ENCODE data around the gene OXGR1.
"Not testable (repeated sequence)": the region's sequence is repeated elsewhere in the genome, so short reads cannot be mapped to it uniquely, and the experiment has no call there.

Gene OXGR1

DNA sequence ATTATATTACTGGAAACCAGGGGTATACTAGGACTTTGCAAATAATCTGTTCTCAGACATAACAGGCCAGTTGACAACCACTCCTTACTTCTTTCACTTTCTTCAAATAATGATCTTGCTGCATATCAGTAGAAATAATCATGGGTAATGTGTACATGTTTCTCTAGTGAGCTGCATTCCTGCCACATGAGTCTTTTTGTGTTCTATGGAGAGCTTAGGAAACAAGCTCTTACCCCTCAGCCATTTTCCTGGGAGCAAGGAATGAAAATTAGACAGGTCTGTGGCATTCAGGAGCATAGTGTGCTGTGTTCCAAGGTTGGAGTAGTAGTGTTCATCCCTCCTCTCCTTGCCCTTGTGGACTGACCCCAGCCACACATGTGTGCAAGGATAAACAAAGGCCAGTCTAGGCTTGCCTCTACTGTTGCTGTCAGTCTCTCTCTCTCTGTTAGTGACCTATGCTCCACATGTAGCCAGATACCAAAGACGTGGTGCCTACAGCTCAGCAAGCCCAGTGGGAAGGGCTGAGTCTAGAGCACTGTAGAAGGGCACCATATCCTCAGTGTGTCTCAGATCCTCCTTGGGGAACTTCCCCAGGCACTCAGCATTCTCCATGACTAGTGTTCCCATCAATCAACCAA lies 11.5 kb upstream of the OXGR1 start:
- DNase-seq (ENCODE audit: low spot score) = no peak

- no peak for DNase-seq (ENCODE audit: low spot score)
Measured at GRCh38 chr13:97004886-97005285, 10.6 kb upstream of the OXGR1 start.

GRCh38 chr13:97004096-97004876 lies 10.0 kb upstream of the OXGR1 start:
- no peak for DNase-seq (ENCODE audit: low spot score)

DNA sequence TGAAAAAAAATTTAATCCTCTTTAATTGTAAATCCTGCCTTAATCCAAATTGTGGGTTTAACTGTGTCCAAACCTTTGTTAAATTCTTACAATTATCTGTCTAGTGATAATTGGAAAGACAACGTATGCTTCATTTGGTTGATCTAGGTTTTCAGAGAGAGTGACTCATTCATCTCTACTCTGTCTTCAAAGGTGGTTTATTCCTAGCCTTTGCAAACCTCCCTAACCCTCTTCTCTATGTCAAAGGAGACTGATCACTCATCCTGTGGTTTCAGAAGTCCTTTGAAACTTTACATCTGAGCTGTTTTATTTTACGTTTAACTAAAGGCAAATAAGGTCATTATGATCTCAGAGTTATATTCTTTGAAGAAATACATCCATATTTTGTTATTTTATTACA lies 8.8 kb upstream of the OXGR1 start:
- DNase-seq (ENCODE audit: low spot score) = no peak

DNA sequence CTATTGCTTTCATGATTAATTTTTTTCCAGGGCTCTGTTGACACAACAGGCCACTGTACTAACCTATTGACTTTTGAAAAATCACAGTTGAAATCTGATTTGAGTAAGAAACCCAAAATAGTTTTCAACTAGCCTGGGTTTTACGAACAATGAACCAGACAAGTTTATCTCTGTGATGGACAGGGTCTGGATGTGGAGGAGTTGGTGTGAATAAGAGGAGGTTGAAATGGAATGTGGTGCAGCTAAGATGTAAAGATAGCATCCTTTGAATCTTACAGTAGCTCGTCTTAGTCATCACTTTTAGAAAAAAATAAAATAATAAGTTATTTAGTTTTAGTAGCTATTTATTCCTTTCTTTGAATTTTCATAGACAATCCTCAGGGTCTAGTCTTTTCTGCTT lies 8.3 kb upstream of the OXGR1 start:
- DNase-seq (ENCODE audit: low spot score) = no peak

- peak; percentile 33 for DNase-seq (ENCODE audit: low spot score)
Measured at GRCh38 chr13:97001636-97002035, 7.4 kb upstream of the OXGR1 start.

DNA sequence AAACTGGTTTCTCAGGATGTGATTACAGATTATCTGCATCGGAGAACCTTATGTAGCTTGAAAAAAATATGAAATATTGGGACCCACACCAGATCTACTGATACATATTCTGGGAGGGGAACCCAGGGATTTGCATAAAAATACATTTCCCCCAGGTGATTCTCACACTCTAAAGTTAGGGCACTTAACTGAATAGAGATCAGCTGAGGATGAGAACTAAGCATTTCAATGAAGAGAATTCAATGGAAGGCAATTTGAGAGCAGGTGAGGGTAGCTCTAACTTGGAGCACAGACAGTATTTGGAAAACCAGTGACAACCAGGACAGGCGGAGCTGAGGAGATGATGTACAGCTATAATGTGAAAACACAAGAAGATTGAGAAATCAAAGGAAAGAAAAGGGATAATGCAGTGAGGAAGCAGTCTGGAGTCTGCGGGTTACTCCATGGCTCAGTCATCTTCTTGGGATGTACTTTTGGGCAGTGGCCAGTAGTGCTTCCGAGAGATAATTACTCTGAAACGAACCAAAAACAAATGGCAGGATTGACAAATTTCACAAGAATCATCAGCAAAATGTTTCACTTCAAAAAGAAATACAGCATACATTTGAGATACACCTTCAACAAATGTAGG lies 6.1 kb upstream of the OXGR1 start:
- DNase-seq (ENCODE audit: low spot score) = no peak

DNA sequence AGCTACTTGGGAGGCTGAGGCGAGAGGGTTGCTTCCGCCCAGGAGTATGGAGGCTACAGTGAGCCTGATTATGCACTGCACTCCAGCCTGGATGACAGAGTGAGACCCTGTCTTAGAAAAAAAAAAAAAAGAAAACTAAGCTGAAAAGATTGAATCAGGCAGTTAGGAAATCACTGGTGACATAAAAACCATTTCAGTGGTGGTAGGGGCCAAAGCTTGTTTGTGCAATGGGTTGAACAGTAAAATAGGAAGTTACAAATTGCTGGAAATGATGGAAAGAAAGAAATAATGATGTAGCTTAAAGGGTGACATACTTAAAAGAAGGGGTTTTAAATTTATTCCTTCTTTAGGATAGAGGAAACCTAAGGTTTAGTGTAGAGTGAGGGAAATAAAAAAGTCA lies 4.8 kb upstream of the OXGR1 start:
- DNase-seq (ENCODE audit: low spot score) = no peak

- DNase-seq (ENCODE audit: low spot score) = no peak
Measured at GRCh38 chr13:96998051-96998450, 3.8 kb upstream of the OXGR1 start.

DNA sequence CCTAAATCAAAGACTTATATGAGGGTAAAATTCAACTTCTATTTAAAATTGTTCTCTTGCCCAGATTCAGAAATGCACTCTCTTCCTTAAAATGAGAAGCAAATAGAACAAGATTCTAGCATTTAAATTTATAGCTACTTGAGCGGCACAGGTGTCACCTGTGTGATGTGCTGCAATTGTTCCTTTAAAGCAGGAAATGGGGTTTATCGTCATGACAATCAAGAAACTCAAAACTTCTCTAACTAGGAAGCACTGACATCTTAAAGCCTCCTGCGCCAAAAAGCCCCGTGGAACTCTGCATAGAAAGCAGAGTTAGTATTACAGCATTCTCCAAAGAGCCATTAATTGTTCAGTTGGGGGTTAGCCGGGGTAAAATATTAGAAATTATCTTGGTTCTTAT lies 2.6 kb upstream of the OXGR1 start:
- DNase-seq (ENCODE audit: low spot score) = no peak

DNA sequence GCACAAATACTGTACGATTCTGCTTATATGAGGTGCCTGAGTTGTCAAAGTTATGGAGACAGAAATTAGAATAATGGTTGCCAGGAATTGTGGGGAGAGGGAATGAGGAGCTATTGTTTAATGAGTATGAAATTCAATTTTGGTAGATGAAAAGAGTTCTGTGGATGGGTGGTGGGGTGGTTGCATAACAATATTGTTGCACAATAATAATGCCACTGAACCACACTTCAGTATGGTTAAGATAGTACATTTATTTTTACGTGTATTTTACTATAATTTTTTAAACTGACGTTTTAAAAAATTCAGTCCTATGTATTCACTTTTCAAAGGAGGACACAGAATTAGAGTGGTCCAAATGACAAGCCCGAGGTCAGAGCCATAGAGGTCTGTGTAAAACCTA lies 1.8 kb upstream of the OXGR1 start:
- no peak for DNase-seq (ENCODE audit: low spot score)

DNA sequence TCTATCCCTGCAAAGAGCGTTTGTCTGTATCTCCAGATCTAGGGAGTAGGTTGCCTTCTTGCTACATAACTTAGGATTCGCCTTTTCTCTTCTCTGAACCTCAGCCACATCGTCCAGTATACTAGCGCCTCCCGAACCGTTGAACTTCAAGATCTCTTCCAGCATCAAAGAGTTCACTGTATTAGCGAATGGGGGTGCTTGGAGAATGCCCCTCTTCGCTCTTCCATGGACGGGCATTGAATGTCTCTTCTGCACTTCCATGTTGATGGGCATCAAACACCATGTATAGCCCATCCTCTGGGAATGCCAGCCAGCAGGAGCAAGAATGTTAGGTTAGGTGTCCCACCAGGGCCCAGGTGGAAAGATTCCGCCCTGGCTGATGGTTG lies 575 bp upstream of the OXGR1 start:
- no peak for DNase-seq (ENCODE audit: low spot score)

DNA sequence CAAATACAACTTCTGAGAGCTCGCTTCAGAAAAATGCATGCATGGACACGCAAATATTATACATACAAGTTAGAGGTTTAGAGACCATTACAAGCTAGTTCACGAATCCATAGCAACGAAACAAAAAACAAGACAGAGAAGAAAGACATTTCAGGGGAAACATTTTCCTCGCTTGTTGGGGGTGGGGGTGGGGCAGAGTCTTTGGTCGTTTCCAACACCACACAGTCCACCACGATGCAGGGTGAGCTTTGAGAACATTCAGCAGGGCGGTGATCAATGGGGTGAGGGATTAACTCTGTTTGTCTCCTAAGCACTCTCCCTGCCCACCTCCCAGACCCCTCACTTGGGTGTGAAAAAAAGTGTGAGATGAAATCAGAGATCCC lies 651 bp downstream of the OXGR1 start:
- DNase-seq (ENCODE audit: low spot score) = no peak

GRCh38 chr13:96992633-96993032 lies 1.6 kb downstream of the OXGR1 start:
- DNase-seq (ENCODE audit: low spot score) = no peak

DNA sequence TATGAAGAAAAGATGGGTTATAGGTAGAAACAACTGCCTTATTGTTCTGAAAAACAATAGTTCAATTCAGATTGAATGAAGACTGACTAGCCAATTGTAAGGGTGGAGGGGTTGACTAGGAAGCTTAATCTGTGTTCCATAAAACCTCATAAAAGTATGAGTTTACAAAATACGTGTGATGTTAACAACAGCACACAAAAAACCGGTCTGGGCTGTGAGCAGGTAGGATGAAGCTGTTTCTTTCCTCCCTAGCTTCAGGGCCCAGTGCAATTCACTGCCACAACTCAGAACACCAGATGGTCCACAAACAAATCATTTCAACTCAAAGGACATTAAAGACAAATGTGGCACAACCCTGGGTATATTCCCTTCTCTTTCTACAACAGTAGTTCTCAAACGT lies 3.2 kb downstream of the OXGR1 start:
- DNase-seq (ENCODE audit: low spot score) = peak; percentile 41

- no peak for DNase-seq (ENCODE audit: low spot score)
Measured at GRCh38 chr13:96988441-96988840, 5.8 kb downstream of the OXGR1 start.

DNA sequence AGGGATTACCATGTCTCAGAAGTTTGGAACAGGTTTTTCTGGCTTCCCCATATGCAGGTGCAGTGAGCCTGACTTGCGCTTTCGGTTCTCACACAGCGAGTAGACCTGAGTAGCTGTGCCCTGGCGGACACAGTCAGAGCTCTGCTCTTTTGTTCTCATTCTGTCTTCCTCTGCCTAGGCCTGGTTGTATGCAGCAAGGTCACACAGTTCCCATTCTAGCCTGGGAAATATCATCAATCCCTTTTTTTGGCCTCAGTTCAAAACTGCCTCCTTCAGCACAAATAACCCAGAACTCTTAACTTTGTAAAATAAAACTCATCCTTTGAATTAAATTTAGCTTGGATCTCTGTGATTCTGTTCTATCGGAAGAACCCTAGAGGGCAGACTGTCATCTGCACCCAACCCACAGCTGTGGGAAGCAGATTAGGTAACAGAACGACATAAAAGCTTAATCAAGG lies 10.2 kb downstream of the OXGR1 start:
- DNase-seq (ENCODE audit: low spot score) = peak; percentile 38

GRCh38 chr13:96982672-96983071 lies 11.6 kb downstream of the OXGR1 start:
- DNase-seq (ENCODE audit: low spot score) = no peak

DNA sequence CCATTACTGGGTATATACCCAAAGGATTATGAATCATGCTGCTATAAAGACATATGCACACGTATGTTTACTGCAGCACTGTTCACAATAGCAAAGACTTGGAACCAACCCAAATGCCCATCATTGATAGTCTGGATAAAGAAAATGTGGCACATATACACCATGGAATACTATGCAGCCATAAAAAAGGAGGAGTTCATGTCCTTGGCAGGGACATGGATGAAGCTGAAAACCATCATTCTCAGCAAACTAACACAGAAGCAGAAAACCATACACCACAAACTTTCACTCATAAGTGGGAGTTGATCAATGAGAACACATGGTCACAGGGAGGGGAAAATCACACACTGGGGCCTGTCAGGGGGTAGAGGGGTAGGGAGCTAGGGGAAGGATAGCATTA lies 14.4 kb downstream of the OXGR1 start:
- DNase-seq (ENCODE audit: low spot score) = not testable (repeated sequence)

- no peak for DNase-seq (ENCODE audit: low spot score)
Measured at GRCh38 chr13:96968027-96968426, 26.2 kb downstream of the OXGR1 start.

- no peak for DNase-seq (ENCODE audit: low spot score)
Measured at GRCh38 chr13:96967248-96967745, 27.0 kb downstream of the OXGR1 start.

GRCh38 chr13:96966415-96967102 lies 27.7 kb downstream of the OXGR1 start:
- no peak for DNase-seq (ENCODE audit: low spot score)
